ENCODE data around the gene NOS2.

DNA sequence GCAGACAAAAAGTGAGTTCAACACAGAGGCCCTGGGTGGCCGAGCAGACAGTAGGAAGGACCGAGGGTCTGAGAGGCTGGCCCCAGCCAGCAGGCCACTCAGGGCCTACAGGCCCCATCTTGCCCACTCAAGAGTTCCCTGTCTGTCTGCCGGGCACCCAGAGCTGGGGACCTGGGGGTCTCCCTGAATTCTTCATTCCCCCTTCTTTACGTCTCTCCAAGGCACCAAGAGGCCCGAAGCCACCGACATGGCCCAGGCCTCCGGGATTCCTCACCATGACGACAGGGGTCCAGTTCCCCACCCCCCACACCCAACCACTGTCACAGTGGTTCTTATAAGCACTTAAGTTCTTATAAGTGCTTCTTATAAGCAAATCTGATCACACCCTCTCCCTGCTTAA lies 49.2 kb downstream of the NOS2 start:
- TF ChIP-seq POLR2AphosphoS5 (IDR thresholded peaks at IDR 0.05; ENCODE audit: low read depth, low read length) = no peak
- TF ChIP-seq TAF1 (IDR thresholded peaks at IDR 0.05; ENCODE audit: borderline replicate concordance, low read depth, low read length) = no peak
- no peak for TF ChIP-seq POLR2A (IDR thresholded peaks at IDR 0.05; ENCODE audit: low read depth, low read length)

Measured in GM12892 (cell line).